Trophoblast cell (in vitro differentiated cells and primary cell): ENCODE measurements around the gene EDC4.

ENCODE experiments used
- DNase-seq, 2 donors: peaks; one replicate each; pipeline ENCODE4 v3.0.0-alpha.2; 2016
- H2AFZ ChIP-seq: 2 replicates; pipeline ENCODE4 v1.6.1; 2013; ENCODE audit warnings: low read length, moderate library complexity, mild to moderate bottlenecking; ENCODE audit not compliant: insufficient read depth, poor library complexity
- H2AK5ac ChIP-seq: 2 replicates; pipeline ENCODE4 v1.6.1; 2013; ENCODE audit warnings: mild to moderate bottlenecking, low read length
- H2BK120ac ChIP-seq: 2 replicates; pipeline ENCODE4 v1.6.1; 2013; ENCODE audit warnings: low read length, mild to moderate bottlenecking, moderate library complexity; ENCODE audit not compliant: insufficient read depth, poor library complexity
- H2BK12ac ChIP-seq: 2 replicates; pipeline ENCODE4 v1.6.1; 2013; ENCODE audit warnings: mild to moderate bottlenecking, low read length, moderate library complexity
- H2BK5ac ChIP-seq: 2 replicates; pipeline ENCODE4 v1.6.1; 2013; ENCODE audit warnings: low read length, low read depth, moderate library complexity, mild to moderate bottlenecking; ENCODE audit not compliant: poor library complexity
- H3K14ac ChIP-seq: 2 replicates; pipeline ENCODE4 v1.6.1; 2013; ENCODE audit warnings: mild to moderate bottlenecking, low read length
- H3K18ac ChIP-seq: 2 replicates; pipeline ENCODE4 v1.6.1; 2013; ENCODE audit warnings: mild to moderate bottlenecking, low read length
- H3K23ac ChIP-seq: 2 replicates; pipeline ENCODE4 v1.6.1; 2013; ENCODE audit warnings: low read length
- H3K27ac ChIP-seq: 2 replicates; pipeline ENCODE4 v1.5.1; 2013; ENCODE audit warnings: low read depth, mild to moderate bottlenecking, inconsistent platforms, low read length, moderate library complexity
- H3K27me3 ChIP-seq: 2 replicates; pipeline ENCODE4 v1.6.1; 2013; ENCODE audit warnings: inconsistent platforms, mild to moderate bottlenecking, low read length, moderate library complexity; ENCODE audit not compliant: insufficient read depth
- H3K36me3 ChIP-seq, 2 experiments: 1 replicate in 1 of 2; 2 replicates in 1 of 2; pipeline ENCODE4 v1.6.1; 2013; ENCODE audit warnings: low read length in 2 of 2, mild to moderate bottlenecking in 2 of 2, moderate library complexity in 1 of 2; ENCODE audit not compliant: insufficient read depth in 2 of 2, control insufficient read depth in 1 of 2
- H3K4ac ChIP-seq: 2 replicates; pipeline ENCODE4 v1.6.1; 2013; ENCODE audit warnings: low read depth, mild to moderate bottlenecking, low read length, moderate library complexity
- H3K4me1 ChIP-seq, 2 experiments: 1 replicate in 1 of 2; 2 replicates in 1 of 2; pipeline ENCODE4 v1.6.1; 2013; ENCODE audit warnings: low read length in 2 of 2, mild to moderate bottlenecking in 2 of 2, moderate library complexity in 1 of 2; ENCODE audit not compliant: insufficient read depth in 2 of 2, control insufficient read depth in 1 of 2
- H3K4me2 ChIP-seq: 2 replicates; pipeline ENCODE4 v1.6.1; 2013; ENCODE audit warnings: inconsistent platforms, mild to moderate bottlenecking, low read length, moderate library complexity
- H3K4me3 ChIP-seq: 2 replicates; pipeline ENCODE4 v1.5.1; 2013; ENCODE audit warnings: mild to moderate bottlenecking, low read depth, low read length, inconsistent platforms
- H3K79me1 ChIP-seq: one replicate; pipeline ENCODE4 v1.6.1; 2013; ENCODE audit warnings: low read length
- H3K79me2 ChIP-seq: 2 replicates; pipeline ENCODE4 v1.6.1; 2013; ENCODE audit warnings: low read length, mild to moderate bottlenecking; ENCODE audit not compliant: control insufficient read depth, insufficient read depth, poor library complexity
- H3K9ac ChIP-seq: 2 replicates; pipeline ENCODE4 v1.6.1; 2013; ENCODE audit warnings: mild to moderate bottlenecking, low read length
- H3K9me3 ChIP-seq: 2 replicates; pipeline ENCODE4 v1.6.1; 2013; ENCODE audit warnings: low read depth, mild to moderate bottlenecking, control low read depth, inconsistent platforms, low read length; ENCODE audit not compliant: insufficient read depth
- H4K12ac ChIP-seq: 2 replicates; pipeline ENCODE4 v1.6.1; 2013; ENCODE audit warnings: low read depth, mild to moderate bottlenecking, low read length, moderate library complexity
- H4K8ac ChIP-seq: 2 replicates; pipeline ENCODE4 v1.6.1; 2013; ENCODE audit warnings: low read depth, mild to moderate bottlenecking, low read length, moderate library complexity
- H4K91ac ChIP-seq: one replicate; pipeline ENCODE4 v1.6.1; 2013; ENCODE audit warnings: low read depth, mild to moderate bottlenecking, low read length, moderate library complexity
- WGBS: extraction: QIAGEN DNeasy Blood & Tissue Kit; methylation state at CpG from one replicate; pipeline ENCODE4 v1.1.7; 2013; ENCODE audit warnings: missing lambda C conversion rate; ENCODE audit not compliant: insufficient read length, insufficient coverage; ENCODE audit errors: extremely low coverage; 5-methylcytosine and 5-hydroxymethylcytosine counted together

The EDC4 gene

DNA sequence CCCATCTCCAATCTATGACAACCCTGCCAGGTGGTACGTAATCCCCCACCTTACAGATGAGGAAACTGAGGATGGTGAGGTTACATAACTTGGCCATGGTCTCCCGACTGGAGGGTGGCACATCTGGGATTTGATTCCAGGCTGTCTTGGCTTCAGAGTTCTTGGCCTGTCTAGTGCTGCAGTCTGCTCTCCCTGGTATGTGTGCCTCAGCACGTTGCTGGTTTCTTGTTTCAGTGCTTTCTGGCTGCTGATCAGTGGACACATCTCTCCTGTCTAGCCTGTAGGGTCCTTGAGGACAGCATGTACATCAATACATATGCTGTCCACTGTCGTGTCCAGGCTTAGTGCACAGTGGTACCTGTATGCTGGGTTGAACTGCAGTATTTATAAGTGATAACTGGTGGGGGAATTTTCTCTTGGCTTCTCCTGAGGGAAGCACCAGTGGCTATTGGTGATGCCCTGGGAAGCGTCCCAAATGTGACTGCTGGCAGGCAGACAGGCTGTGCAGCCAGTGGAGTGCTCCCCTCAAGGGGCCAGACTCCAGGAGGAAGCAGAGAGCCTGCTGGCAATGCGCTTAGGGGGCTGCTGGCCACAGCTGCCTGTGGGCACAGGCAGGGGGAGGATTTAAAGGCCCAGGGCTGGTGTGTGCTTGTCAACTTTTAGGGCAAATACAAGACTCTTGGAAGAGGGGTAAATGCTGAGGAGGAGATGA lies 44.4 kb downstream of the EDC4 start:
- Histone ChIP-seq H3K79me2 (no peaks in the 10 kb centered on the region), H2AK5ac (no peak overlapping the region), H3K4me1 (peaks cover 9 to 23% of the 10 kb centered on the region in 2 experiments)

DNA sequence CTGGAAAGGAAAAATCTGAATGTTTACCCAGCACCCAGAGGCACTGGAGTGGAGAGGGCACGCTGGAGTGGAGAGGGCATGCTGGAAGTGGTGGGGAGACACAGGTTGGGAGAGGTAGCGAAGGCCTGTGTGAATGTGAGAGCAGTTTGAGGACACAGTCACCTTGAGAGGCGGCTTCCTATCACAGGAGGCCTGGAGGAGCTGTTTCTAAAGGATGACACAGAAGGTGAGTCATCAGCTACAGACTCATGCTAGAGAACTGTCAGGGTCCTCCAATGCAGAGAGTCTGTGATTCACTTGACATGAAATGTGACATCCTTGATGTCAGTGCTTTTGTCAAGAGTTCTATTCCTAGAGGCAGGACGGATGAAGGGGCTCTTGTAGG lies 45.0 kb downstream of the EDC4 start:
- Histone ChIP-seq H4K91ac (no peak overlapping the region), H3K18ac (no peak overlapping the region), H2AK5ac (no peak overlapping the region), H2BK5ac (no peak overlapping the region), H4K8ac (no peak overlapping the region), H2BK120ac (no peak overlapping the region), H3K4ac (no peak overlapping the region), H3K4me2 (no peak overlapping the region), H2AFZ (no peak overlapping the region), H4K12ac (no peak overlapping the region), H3K79me2 (no peaks in the 10 kb centered on the region), H3K23ac (no peak overlapping the region), H3K14ac (no peak overlapping the region), H3K4me3 (no peak overlapping the region), H3K4me1 (peaks cover 9 to 23% of the 10 kb centered on the region in 2 experiments), H2BK12ac (no peak overlapping the region), H3K27me3 (no peaks in the 10 kb centered on the region), H3K79me1 (no peaks in the 10 kb centered on the region), H3K9me3 (peaks cover 2% of the 10 kb centered on the region), H3K27ac (peak overlapping the region; percentile 15), H3K36me3 (peaks cover 4 to 13% of the 10 kb centered on the region in 2 experiments), H3K9ac (no peak overlapping the region)
- DNase-seq, result peak; percentile 48 to 60
- WGBS, result no CpG with 5 or more reads among the region's 4 CpGs

More for the DNA sequence above, 44.4 kb downstream of the EDC4 start:
- H3K4ac ChIP-seq, result no peak overlapping the region
- no peaks in the 10 kb centered on the region for H3K27me3 ChIP-seq
- H2BK12ac ChIP-seq, result no peak overlapping the region
- peaks cover 2% of the 10 kb centered on the region for H3K9me3 ChIP-seq
- H2BK5ac ChIP-seq, result no peak overlapping the region
- H3K18ac ChIP-seq, result no peak overlapping the region
- H3K4me2 ChIP-seq, result no peak overlapping the region
- no peak overlapping the region for H2AFZ ChIP-seq
- H3K9ac ChIP-seq, result no peak overlapping the region
- no peak overlapping the region for H3K14ac ChIP-seq
- no peak overlapping the region for H3K4me3 ChIP-seq
- H3K27ac ChIP-seq, result peak overlapping the region; percentile 15
- no peak overlapping the region for H3K23ac ChIP-seq
- no peaks in the 10 kb centered on the region for H3K79me1 ChIP-seq
- H4K8ac ChIP-seq, result no peak overlapping the region
- H3K36me3 ChIP-seq, result peaks cover 4 to 13% of the 10 kb centered on the region in 2 experiments
- H2BK120ac ChIP-seq, result no peak overlapping the region
- H4K91ac ChIP-seq, result no peak overlapping the region
- no peak for DNase-seq
- no peak overlapping the region for H4K12ac ChIP-seq
- WGBS, result no CpG with 5 or more reads among the region's 6 CpGs

DNA sequence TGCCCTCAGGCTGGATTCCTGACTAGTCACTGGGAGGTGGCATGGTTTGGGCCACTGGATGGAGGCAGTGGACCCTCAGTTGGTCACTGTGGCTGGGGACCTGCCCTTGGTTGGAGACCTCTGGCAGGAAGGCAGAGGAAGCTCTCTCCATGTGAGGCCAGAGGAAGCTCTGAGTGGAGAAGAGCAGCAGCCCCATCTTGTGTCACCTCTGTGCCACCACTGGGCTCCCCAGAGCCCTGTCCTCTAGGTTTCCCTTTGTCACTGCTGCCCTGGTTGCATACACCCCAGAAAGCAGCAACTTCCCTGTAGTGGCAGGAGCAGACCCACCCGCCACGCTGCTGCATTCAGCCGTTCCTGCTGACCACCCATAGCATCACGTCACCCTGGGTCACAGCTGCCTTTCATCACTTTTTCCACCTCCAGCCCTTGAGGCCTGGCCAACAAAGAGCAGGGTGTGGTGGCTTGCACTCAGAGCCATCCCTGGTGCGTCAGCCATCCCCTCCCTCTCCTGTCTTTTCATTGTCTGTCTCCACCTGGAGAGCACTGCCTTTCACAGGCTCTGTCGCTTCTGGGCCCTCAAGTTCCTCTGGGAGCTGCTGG lies 46.9 kb downstream of the EDC4 start:
- H2AFZ ChIP-seq, result no peak overlapping the region
- no peak overlapping the region for H4K12ac ChIP-seq
- no peak overlapping the region for H2AK5ac ChIP-seq
- H3K4me3 ChIP-seq, result no peak overlapping the region
- H3K4ac ChIP-seq, result no peak overlapping the region
- peaks cover 9 to 22% of the 10 kb centered on the region in 2 experiments for H3K4me1 ChIP-seq
- no peak overlapping the region for H3K4me2 ChIP-seq
- H2BK5ac ChIP-seq, result no peak overlapping the region
- H3K36me3 ChIP-seq, result peaks cover 15 to 20% of the 10 kb centered on the region in 2 experiments
- H3K9me3 ChIP-seq, result peaks cover 2% of the 10 kb centered on the region
- H2BK12ac ChIP-seq, result no peak overlapping the region
- no peak overlapping the region for H4K91ac ChIP-seq
- H3K9ac ChIP-seq, result no peak overlapping the region
- H3K14ac ChIP-seq, result no peak overlapping the region
- no peak for DNase-seq
- no peak overlapping the region for H3K18ac ChIP-seq
- H3K27me3 ChIP-seq, result no peaks in the 10 kb centered on the region
- no peak overlapping the region for H3K23ac ChIP-seq
- no peak overlapping the region for H2BK120ac ChIP-seq
- H4K8ac ChIP-seq, result no peak overlapping the region
- no CpG with 5 or more reads among the region's 6 CpGs for WGBS
- no peaks in the 10 kb centered on the region for H3K79me2 ChIP-seq
- no peaks in the 10 kb centered on the region for H3K79me1 ChIP-seq
- no peak overlapping the region for H3K27ac ChIP-seq

DNA sequence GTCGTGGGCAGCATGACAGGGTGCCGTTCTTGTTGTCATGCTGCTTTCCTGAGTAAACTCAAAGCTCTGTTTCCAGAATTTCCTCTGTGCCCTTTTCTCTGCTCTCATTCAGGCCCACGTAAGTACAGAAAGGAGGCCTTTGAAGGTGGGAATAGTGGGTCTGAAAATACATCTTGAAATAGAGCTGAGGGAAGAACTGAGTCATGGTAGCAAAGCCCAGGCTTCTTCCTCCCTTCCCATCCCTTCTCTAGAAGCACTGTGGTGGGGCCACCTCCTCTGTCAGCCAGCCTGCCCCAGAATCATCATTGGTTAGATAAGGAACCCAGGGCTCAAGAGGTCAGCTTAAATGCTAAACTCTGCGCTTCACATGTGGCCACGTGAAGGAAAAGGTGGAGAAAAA lies 49.4 kb downstream of the EDC4 start:
- Histone ChIP-seq H3K4ac (no peak overlapping the region), H3K14ac (no peak overlapping the region), H2BK12ac (no peak overlapping the region), H4K12ac (no peak overlapping the region), H3K79me1 (no peaks in the 10 kb centered on the region), H2BK120ac (no peak overlapping the region), H3K36me3 (peaks cover 15 to 20% of the 10 kb centered on the region in 2 experiments), H4K8ac (no peak overlapping the region), H2AK5ac (no peak overlapping the region), H4K91ac (no peak overlapping the region), H3K9ac (no peak overlapping the region), H3K23ac (no peak overlapping the region), H3K79me2 (no peaks in the 10 kb centered on the region), H3K4me1 (peaks cover 5 to 6% of the 10 kb centered on the region in 2 experiments), H3K9me3 (peaks cover 3% of the 10 kb centered on the region), H3K4me2 (no peak overlapping the region), H2BK5ac (no peak overlapping the region), H3K18ac (no peak overlapping the region), H3K27me3 (no peaks in the 10 kb centered on the region), H2AFZ (no peak overlapping the region), H3K4me3 (no peak overlapping the region), H3K27ac (no peak overlapping the region)
- DNase-seq, result no peak
- no CpG with 5 or more reads among the region's 5 CpGs for WGBS
